ENCODE measurements around the gene IMMP2L. TPM values are rescaled to one million over a fixed set of nuclear protein-coding genes. Genes with fewer than 3 reads are reported as not detected.

Gene IMMP2L
- total and polyA plus RNA-seq, 2 of the 8 experiments (the other 6 are each of a cell fraction or from before 2014, with no cell fraction given) = 2.3 to 10.1 TPM

DNA sequence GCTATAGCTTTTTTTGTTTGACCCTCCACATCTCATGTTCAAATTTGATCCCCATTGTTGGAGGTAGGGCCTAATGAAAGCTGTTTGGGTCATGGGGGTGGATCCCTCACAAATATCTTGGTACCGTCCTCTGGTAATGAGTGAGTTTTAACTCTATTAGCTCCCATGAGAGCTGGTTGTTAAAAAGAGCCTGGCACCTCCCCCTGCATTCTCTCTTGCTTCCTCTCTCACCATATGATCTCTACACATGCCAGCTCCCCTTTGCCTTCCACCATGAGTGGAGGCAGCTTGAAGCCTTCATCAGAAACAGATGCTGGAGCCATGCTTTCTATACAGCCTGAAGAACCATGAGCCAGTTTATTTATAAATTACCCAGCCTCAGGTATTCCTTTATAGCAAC, 43.0 kb upstream of the IMMP2L start (continued):
- TF ChIP-seq, protein P1, sequence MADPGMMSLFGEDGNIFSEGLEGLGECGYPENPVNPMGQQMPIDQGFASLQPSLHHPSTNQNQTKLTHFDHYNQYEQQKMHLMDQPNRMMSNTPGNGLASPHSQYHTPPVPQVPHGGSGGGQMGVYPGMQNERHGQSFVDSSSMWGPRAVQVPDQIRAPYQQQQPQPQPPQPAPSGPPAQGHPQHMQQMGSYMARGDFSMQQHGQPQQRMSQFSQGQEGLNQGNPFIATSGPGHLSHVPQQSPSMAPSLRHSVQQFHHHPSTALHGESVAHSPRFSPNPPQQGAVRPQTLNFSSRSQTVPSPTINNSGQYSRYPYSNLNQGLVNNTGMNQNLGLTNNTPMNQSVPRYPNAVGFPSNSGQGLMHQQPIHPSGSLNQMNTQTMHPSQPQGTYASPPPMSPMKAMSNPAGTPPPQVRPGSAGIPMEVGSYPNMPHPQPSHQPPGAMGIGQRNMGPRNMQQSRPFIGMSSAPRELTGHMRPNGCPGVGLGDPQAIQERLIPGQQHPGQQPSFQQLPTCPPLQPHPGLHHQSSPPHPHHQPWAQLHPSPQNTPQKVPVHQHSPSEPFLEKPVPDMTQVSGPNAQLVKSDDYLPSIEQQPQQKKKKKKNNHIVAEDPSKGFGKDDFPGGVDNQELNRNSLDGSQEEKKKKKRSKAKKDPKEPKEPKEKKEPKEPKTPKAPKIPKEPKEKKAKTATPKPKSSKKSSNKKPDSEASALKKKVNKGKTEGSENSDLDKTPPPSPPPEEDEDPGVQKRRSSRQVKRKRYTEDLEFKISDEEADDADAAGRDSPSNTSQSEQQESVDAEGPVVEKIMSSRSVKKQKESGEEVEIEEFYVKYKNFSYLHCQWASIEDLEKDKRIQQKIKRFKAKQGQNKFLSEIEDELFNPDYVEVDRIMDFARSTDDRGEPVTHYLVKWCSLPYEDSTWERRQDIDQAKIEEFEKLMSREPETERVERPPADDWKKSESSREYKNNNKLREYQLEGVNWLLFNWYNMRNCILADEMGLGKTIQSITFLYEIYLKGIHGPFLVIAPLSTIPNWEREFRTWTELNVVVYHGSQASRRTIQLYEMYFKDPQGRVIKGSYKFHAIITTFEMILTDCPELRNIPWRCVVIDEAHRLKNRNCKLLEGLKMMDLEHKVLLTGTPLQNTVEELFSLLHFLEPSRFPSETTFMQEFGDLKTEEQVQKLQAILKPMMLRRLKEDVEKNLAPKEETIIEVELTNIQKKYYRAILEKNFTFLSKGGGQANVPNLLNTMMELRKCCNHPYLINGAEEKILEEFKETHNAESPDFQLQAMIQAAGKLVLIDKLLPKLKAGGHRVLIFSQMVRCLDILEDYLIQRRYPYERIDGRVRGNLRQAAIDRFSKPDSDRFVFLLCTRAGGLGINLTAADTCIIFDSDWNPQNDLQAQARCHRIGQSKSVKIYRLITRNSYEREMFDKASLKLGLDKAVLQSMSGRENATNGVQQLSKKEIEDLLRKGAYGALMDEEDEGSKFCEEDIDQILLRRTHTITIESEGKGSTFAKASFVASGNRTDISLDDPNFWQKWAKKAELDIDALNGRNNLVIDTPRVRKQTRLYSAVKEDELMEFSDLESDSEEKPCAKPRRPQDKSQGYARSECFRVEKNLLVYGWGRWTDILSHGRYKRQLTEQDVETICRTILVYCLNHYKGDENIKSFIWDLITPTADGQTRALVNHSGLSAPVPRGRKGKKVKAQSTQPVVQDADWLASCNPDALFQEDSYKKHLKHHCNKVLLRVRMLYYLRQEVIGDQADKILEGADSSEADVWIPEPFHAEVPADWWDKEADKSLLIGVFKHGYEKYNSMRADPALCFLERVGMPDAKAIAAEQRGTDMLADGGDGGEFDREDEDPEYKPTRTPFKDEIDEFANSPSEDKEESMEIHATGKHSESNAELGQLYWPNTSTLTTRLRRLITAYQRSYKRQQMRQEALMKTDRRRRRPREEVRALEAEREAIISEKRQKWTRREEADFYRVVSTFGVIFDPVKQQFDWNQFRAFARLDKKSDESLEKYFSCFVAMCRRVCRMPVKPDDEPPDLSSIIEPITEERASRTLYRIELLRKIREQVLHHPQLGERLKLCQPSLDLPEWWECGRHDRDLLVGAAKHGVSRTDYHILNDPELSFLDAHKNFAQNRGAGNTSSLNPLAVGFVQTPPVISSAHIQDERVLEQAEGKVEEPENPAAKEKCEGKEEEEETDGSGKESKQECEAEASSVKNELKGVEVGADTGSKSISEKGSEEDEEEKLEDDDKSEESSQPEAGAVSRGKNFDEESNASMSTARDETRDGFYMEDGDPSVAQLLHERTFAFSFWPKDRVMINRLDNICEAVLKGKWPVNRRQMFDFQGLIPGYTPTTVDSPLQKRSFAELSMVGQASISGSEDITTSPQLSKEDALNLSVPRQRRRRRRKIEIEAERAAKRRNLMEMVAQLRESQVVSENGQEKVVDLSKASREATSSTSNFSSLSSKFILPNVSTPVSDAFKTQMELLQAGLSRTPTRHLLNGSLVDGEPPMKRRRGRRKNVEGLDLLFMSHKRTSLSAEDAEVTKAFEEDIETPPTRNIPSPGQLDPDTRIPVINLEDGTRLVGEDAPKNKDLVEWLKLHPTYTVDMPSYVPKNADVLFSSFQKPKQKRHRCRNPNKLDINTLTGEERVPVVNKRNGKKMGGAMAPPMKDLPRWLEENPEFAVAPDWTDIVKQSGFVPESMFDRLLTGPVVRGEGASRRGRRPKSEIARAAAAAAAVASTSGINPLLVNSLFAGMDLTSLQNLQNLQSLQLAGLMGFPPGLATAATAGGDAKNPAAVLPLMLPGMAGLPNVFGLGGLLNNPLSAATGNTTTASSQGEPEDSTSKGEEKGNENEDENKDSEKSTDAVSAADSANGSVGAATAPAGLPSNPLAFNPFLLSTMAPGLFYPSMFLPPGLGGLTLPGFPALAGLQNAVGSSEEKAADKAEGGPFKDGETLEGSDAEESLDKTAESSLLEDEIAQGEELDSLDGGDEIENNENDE (IDR thresholded peaks at IDR 0.05; ENCODE audit: insufficient replicate concordance, low read length) = no peak
- no peak for TF ChIP-seq SUZ12 (IDR thresholded peaks at IDR 0.05; ENCODE audit: low read length)
- no peak for TF ChIP-seq KDM4A (IDR thresholded peaks at IDR 0.05; ENCODE audit: low read depth, low read length, severe bottlenecking)

Data from H1 (cell line).